ENCODE measurements around the gene IQUB.

- TF ChIP-seq CTCF (IDR thresholded peaks at IDR 0.05) (peak in 2 of 4 experiments; percentile 38 to 41), POLR2A (IDR thresholded peaks at IDR 0.05) (no peak), POLR2AphosphoS5 (IDR thresholded peaks at IDR 0.05) (no peak), EP300 (IDR thresholded peaks at IDR 0.05) (no peak)
These were observed 46.2 kb upstream of the IQUB start for GRCh38 chr7:123580406-123581161.

Measured in sigmoid colon (tissue), 4 donors.